K562 (cell line): ENCODE results near the gene EIF2AK3. TPM values are rescaled to one million over a fixed set of nuclear protein-coding genes. Genes with fewer than 3 reads are reported as not detected.

Experiments used
- ATAC-seq: fragments of 200-7000 bp; cut with Tn5 transposase; 3 replicates; pipeline ENCODE4 v1.9.1; 2020; ENCODE audit warnings: moderate library complexity
- BruUV-seq: library from RNA; stranded (reverse); fragments of 400-500 nt; replicated peaks from 2 replicates; lab custom pipeline; 2021; lab: Mats Ljungman, UMichigan
- CTCF ChIA-PET: fragments of 300-600 bp; formaldehyde crosslinking; extraction: SDS; loops from one replicate; lab custom pipeline; 2021; ENCODE audit warnings: low intra/inter-chr PET ratio; lab: Yijun Ruan, JAX
- POLR2A ChIA-PET: fragments of 300-600, 350-650 bp; sonication (Branson Sonifier 250); formaldehyde crosslinking; extraction: SDS; loops from one replicate; lab custom pipeline; 2021; ENCODE audit warnings: antibody characterized with exemption, inconsistent platforms; lab: Yijun Ruan, JAX
- DNase-seq, 4 experiments: peaks; one replicate each; pipeline versions ENCODE4 v3.0.0 to v3.0.0-alpha.2; 2011 to 2018; ENCODE audit warnings: low spot score in 3 of 4, mixed read lengths in 3 of 4; ENCODE audit errors: extremely low read depth in 1 of 4
- FAIRE-seq: peaks from 2 replicates; lab custom pipeline; 2011; peaks lifted over from hg19 to GRCh38; lab: Jason Lieb, UNC
- H2AFZ ChIP-seq: 2 replicates; pipeline ENCODE4 v1.6.0; 2011; ENCODE audit warnings: low read depth, low read length, control low read depth, inconsistent platforms
- H3K27ac ChIP-seq: fragments of 200-600 bp; 3 replicates; pipeline ENCODE4 v1.8.0; 2011; ENCODE audit warnings: low read depth, mild to moderate bottlenecking, control low read depth, inconsistent platforms, low read length, moderate library complexity, mixed read lengths; ENCODE audit errors: extremely low read depth
- H3K27me3 ChIP-seq, 2 experiments: fragments of 300-600 bp in 1 of 2; 2 replicates in 1 of 2; 3 replicates in 1 of 2; pipeline versions ENCODE4 v1.6.0 to v1.8.0; 2011; ENCODE audit warnings: inconsistent platforms in 2 of 2, low read length in 2 of 2, mild to moderate bottlenecking in 1 of 2, mixed read lengths in 1 of 2, moderate library complexity in 1 of 2; ENCODE audit not compliant: control insufficient read depth in 2 of 2, insufficient read depth in 2 of 2
- H3K36me3 ChIP-seq: fragments of 300-600 bp; 3 replicates; pipeline ENCODE4 v1.8.0; 2011; ENCODE audit warnings: mild to moderate bottlenecking, low read length, inconsistent platforms; ENCODE audit not compliant: control insufficient read depth, insufficient read depth
- H3K4me1 ChIP-seq, 2 experiments: fragments of 200-600 bp in 1 of 2; replicated peaks in 1 of 2; 2 replicates in 1 of 2; 3 replicates in 1 of 2; pipeline versions ENCODE4 v1.5.1 to v1.8.0; 2011; ENCODE audit warnings: inconsistent platforms in 2 of 2, low read length in 2 of 2, mild to moderate bottlenecking in 1 of 2, mixed read lengths in 1 of 2, moderate library complexity in 1 of 2; ENCODE audit not compliant: control insufficient read depth in 2 of 2, insufficient read depth in 2 of 2
- H3K4me2 ChIP-seq: 2 replicates; pipeline ENCODE4 v1.6.1; 2011; ENCODE audit warnings: low read length, control low read depth, inconsistent platforms, mixed read lengths; ENCODE audit not compliant: insufficient read depth
- H3K4me3 ChIP-seq: fragments of 200-600 bp; sonication (generic), shearing (Covaris generic); 2 replicates; pipeline ENCODE4 v1.5.1; 2016; ENCODE audit warnings: control low read depth, inconsistent platforms
- H3K79me2 ChIP-seq: fragments of 200-600 bp; 3 replicates; pipeline ENCODE4 v1.8.0; 2011; ENCODE audit warnings: low read length, inconsistent platforms; ENCODE audit not compliant: control insufficient read depth, insufficient read depth
- H3K9ac ChIP-seq, 2 experiments: 2 replicates each; pipeline versions ENCODE4 v1.6.0 to v1.6.1; 2011; ENCODE audit warnings: low read depth in 2 of 2, low read length in 2 of 2, control low read depth in 1 of 2, inconsistent platforms in 1 of 2, mild to moderate bottlenecking in 1 of 2, mixed read lengths in 1 of 2; ENCODE audit not compliant: insufficient read depth in 1 of 2
- H3K9me1 ChIP-seq: one replicate; pipeline ENCODE4 v1.6.0; 2011; ENCODE audit warnings: inconsistent platforms, mild to moderate bottlenecking, low read length, moderate library complexity; ENCODE audit not compliant: control insufficient read depth, insufficient read depth
- H3K9me3 ChIP-seq: replicated peaks from 2 replicates; pipeline ENCODE4 v1.5.1; 2011; ENCODE audit warnings: low read depth, low read length, inconsistent platforms; ENCODE audit not compliant: control insufficient read depth, insufficient read depth
- H4K20me1 ChIP-seq: replicated peaks from 2 replicates; pipeline ENCODE4 v1.6.1; 2011; ENCODE audit warnings: low read length, inconsistent platforms, mixed read lengths; ENCODE audit not compliant: control insufficient read depth, insufficient read depth
- CCNT2 ChIP-seq: IDR thresholded peaks from 2 replicates; pipeline ENCODE4 v1.6.1; 2011; ENCODE audit warnings: borderline replicate concordance, low read depth, mild to moderate bottlenecking, moderate library complexity, mixed read lengths, low read length; ENCODE audit not compliant: insufficient read length; ENCODE audit errors: extremely low read depth
- CTCF ChIP-seq, 3 experiments: IDR thresholded peaks in 2 of 3; conservative IDR thresholded peaks in 1 of 3; 2 replicates each; pipeline ENCODE4 v1.5.1; 2011 to 2012; ENCODE audit warnings: low read length in 3 of 3, mild to moderate bottlenecking in 3 of 3, control low read depth in 2 of 3, improper control_type of control experiment in 1 of 3, inconsistent platforms in 1 of 3, low read depth in 1 of 3, mixed read lengths in 1 of 3, moderate library complexity in 1 of 3; ENCODE audit not compliant: insufficient read depth in 2 of 3
- DEAF1 ChIP-seq: fragments of 450-650 bp; formaldehyde crosslinking; IDR thresholded peaks from 2 replicates; pipeline ENCODE4 v1.4.0; 2020; ENCODE audit warnings: mild to moderate bottlenecking, moderate library complexity
- HMGXB4 ChIP-seq: sonication (generic); formaldehyde crosslinking; IDR thresholded peaks from 2 replicates; pipeline ENCODE4 v1.8.1; 2023; ENCODE audit warnings: mild to moderate bottlenecking, missing genetic modification reagents
- NFRKB ChIP-seq: fragments of 450-650 bp; IDR thresholded peaks from 2 replicates; pipeline ENCODE4 v1.6.1; 2016; ENCODE audit warnings: low read depth
- RAD21 ChIP-seq, 2 experiments: fragments of 250-450 bp in 1 of 2; fragments of 450-650 bp in 1 of 2; sonication (Bioruptor Pico) in 1 of 2; formaldehyde crosslinking in 1 of 2; IDR thresholded peaks in 1 of 2; conservative IDR thresholded peaks in 1 of 2; 2 replicates each; pipeline versions ENCODE4 v1.4.0 to v1.8.0; 2020 to 2022; ENCODE audit warnings: mild to moderate bottlenecking in 2 of 2, moderate library complexity in 1 of 2
- SMC3 ChIP-seq: conservative IDR thresholded peaks from 2 replicates; pipeline ENCODE4 v1.6.1; 2011; ENCODE audit warnings: low read depth, low read length, improper control_type of control experiment; ENCODE audit not compliant: insufficient read depth
- WGBS: fragments of 100-300 bp; shearing (Covaris generic); methylation state at CpG from one replicate; pipeline ENCODE4 v1.1.6; 2016; ENCODE audit warnings: low coverage, mixed read lengths; ENCODE audit not compliant: insufficient coverage; ENCODE audit errors: missing lambda C conversion rate; 5-methylcytosine and 5-hydroxymethylcytosine counted together
- in situ Hi-C: fragments of 300-500 bp; cut with MboI; formaldehyde crosslinking; loops from 4 replicates; pipeline ENCODE4 v1.15.0; 2018; ENCODE audit warnings: inconsistent platforms, mixed read lengths
- intact Hi-C: fragments of 100-400 bp; cut with micrococcal nuclease; formaldehyde crosslinking; loops from 2 replicates; pipeline ENCODE4 v1.14.2; 2022
- polyA plus RNA-seq, 8 experiments: library from polyadenylated mRNA; depleted of rRNA in 4 of 8; stranded (reverse) in 5 of 8; unstranded in 3 of 8; fragments of >200 nt; fragmentation: Nextera tagmentation in 2 of 8; fragmentation: Illumina TruSeq in 1 of 8; extraction: Ambion mirVana in 2 of 8; extraction: Trizol in 1 of 8; gene quantifications; 2 replicates each; pipeline versions ENCODE4 v1.2.1 to v1.2.3, GENCODE V29; 2011 to 2014; ENCODE audit warnings: inconsistent platforms in 1 of 8, missing spikeins in 1 of 8
- total RNA-seq, 7 experiments: library from RNA; depleted of rRNA in 6 of 7; stranded (reverse); fragments of >200 nt in 6 of 7; fragmentation: Illumina TruSeq in 2 of 7; extraction: Trizol in 2 of 7; gene quantifications; 2 replicates each; pipeline versions ENCODE4 v1.2.1 to v1.2.3, GENCODE V29; 2011 to 2021; ENCODE audit warnings: low replicate concordance in 1 of 7

EIF2AK3 gene
- total and polyA plus RNA-seq, 9 of the 15 experiments (the other 6 are each of a cell fraction or from before 2014, with no cell fraction given) = 1.7 to 11.6 (median 7.4) TPM

- Histone ChIP-seq H3K9ac (no peak overlapping the region), H3K4me1 (no peaks in the 10 kb centered on the region), H4K20me1 (no peaks in the 10 kb centered on the region), H3K36me3 (peaks cover 46% of the 10 kb centered on the region), H3K79me2 (no peaks in the 10 kb centered on the region), H3K27ac (no peak overlapping the region), H3K4me3 (no peak overlapping the region), H3K27me3 (no peaks in the 10 kb centered on the region), H3K9me3 (no peaks in the 10 kb centered on the region), H3K4me2 (no peak overlapping the region), H2AFZ (no peak overlapping the region), H3K9me1 (no peaks in the 10 kb centered on the region)
- peak; percentile 56 to 68 (median 60) for DNase-seq
- CTCF ChIA-PET = interaction anchor here (1.6 to 3.5 kb wide), 2 partner anchors 76 to 79 kb away, joined by 6 to 54 read pairs; no protein-coding TSS in a partner anchor
- ATAC-seq = peak; percentile 90
- BruUV-seq = no TSS peak
- FAIRE-seq = peak; percentile 92
- POLR2A ChIA-PET = interaction anchor here (1.2 kb wide), 1 partner anchor 11 kb away, joined by 4 read pairs; no protein-coding TSS in a partner anchor
- 85% methylated on average over 2 of the region's 2 CpGs for WGBS
- intact Hi-C loops (loop anchor here (1.0 to 5.0 kb wide), 2 partner anchors 36 to 78 kb away; partner anchors contain the start of gene EIF2AK3), in situ Hi-C loops (loop anchor here (5.0 kb wide), 1 partner anchor 76 kb away; no protein-coding TSS in a partner anchor)
- no peak for TF ChIP-seq NFRKB
- no peak for TF ChIP-seq CCNT2
- 0 out of 2 replicates have a peak, but pooled peaks have one; percentile 38 for TF ChIP-seq HMGXB4
- peak; percentile 72 to 89 (median 73); a peak in 5 of 6 replicates for TF ChIP-seq CTCF (IDR thresholded peaks at IDR 0.05 in 2 of 3, conservative IDR thresholded peaks at IDR 0.05 in 1 of 3; ENCODE audit: insufficient read depth in 2 of 3, low read depth in 1 of 3, low read length in 3 of 3)
- peak; percentile 80 to 92 for TF ChIP-seq RAD21 (CRISPR knock-in tag; conservative IDR thresholded peaks at IDR 0.05 in 1 of 2, IDR thresholded peaks at IDR 0.05 in 1 of 2)
- peak; percentile 54; the same call in 1 of the 2 replicates for TF ChIP-seq DEAF1 (CRISPR knock-in tag)
- peak; percentile 65 for TF ChIP-seq SMC3
Measured at GRCh38 chr2:88590998-88591613, 36.2 kb downstream of the EIF2AK3 start.
